ENCODE measurements around the gene LDLRAD2. TPM values are rescaled to one million over a fixed set of nuclear protein-coding genes. Genes with fewer than 3 reads are reported as not detected.

Gene LDLRAD2
- total RNA-seq, 1 experiment from 2014 or later, result not detected

- no peak for DNase-seq (ENCODE audit: low read depth, low spot score)
- in situ Hi-C loops (cut with HindIII; ENCODE audit: low pct_unique_long_range_greater_than_20kb, low sequenced_read_pairs), result no loop called here
- no TSS peak for BruUV-seq (replicated peaks)
- no peaks in the 10 kb centered on the region for H3K9me3 ChIP-seq (ENCODE audit: control insufficient read depth, insufficient read depth, low read depth, low read length)
- TF ChIP-seq TCF7L2 (IDR thresholded peaks at IDR 0.05; ENCODE audit: low read depth, low read length) (no peak), REST (IDR thresholded peaks at IDR 0.05; ENCODE audit: insufficient read depth in 1 of 2, low read depth in 2 of 2, low read length in 1 of 2) (no peak), SIN3A (IDR thresholded peaks at IDR 0.05; ENCODE audit: borderline replicate concordance, insufficient read depth, low read depth, low read length) (no peak), CTCF (IDR thresholded peaks at IDR 0.05) (no peak), POLR2AphosphoS5 (IDR thresholded peaks at IDR 0.05; ENCODE audit: low read depth, low read length) (no peak)
- CTCF ChIA-PET, result no interaction called here
- no peak for ATAC-seq
- H3K36me3 ChIP-seq (ENCODE audit: control insufficient read depth, insufficient read depth, low read length), result peaks cover 2% of the 10 kb centered on the region; the same call in 1 of the 2 replicates
- H3K4me1 ChIP-seq (ENCODE audit: control insufficient read depth, insufficient read depth, low read length), result peaks cover 14% of the 10 kb centered on the region
- H3K27me3 ChIP-seq (ENCODE audit: control insufficient read depth, insufficient read depth, low read length), result no peaks in the 10 kb centered on the region
- intact Hi-C loops (cut with micrococcal nuclease; ENCODE audit: unreplicated experiment), result no loop called here
- H3K27ac ChIP-seq (ENCODE audit: low read length), result no peak overlapping the region
- POLR2A ChIA-PET, result no interaction called here
- no peak overlapping the region for H3K4me3 ChIP-seq (ENCODE audit: low read depth in 2 of 2, low read length in 2 of 2)
Measured at GRCh38 chr1:21868941-21869454, 56.9 kb downstream of the LDLRAD2 start.

- H3K27ac ChIP-seq (ENCODE audit: low read length), result peak overlapping the region; percentile 25
Measured at GRCh38 chr1:21869620-21870121, 57.6 kb downstream of the LDLRAD2 start.

More at GRCh38 chr1:21869620-21870121, 57.6 kb downstream of the LDLRAD2 start:
- in situ Hi-C loops (cut with HindIII; ENCODE audit: low pct_unique_long_range_greater_than_20kb, low sequenced_read_pairs) (no loop called here), intact Hi-C loops (cut with micrococcal nuclease; ENCODE audit: unreplicated experiment) (no loop called here)
- BruUV-seq (replicated peaks), result no TSS peak
- CTCF ChIA-PET, result no interaction called here
- DNase-seq (ENCODE audit: low read depth, low spot score) (peak; percentile 30), ATAC-seq (peak; percentile 89)
- POLR2A ChIA-PET, result no interaction called here
- Histone ChIP-seq H3K27me3 (ENCODE audit: control insufficient read depth, insufficient read depth, low read length) (no peaks in the 10 kb centered on the region), H3K4me3 (ENCODE audit: low read depth in 2 of 2, low read length in 2 of 2) (no peak overlapping the region), H3K9me3 (ENCODE audit: control insufficient read depth, insufficient read depth, low read depth, low read length) (no peaks in the 10 kb centered on the region), H3K4me1 (ENCODE audit: control insufficient read depth, insufficient read depth, low read length) (peaks cover 14% of the 10 kb centered on the region), H3K36me3 (ENCODE audit: control insufficient read depth, insufficient read depth, low read length) (peaks cover 2% of the 10 kb centered on the region; the same call in 1 of the 2 replicates)
- TF ChIP-seq CTCF (IDR thresholded peaks at IDR 0.05), result no peak
- no peak for TF ChIP-seq REST (IDR thresholded peaks at IDR 0.05; ENCODE audit: insufficient read depth in 1 of 2, low read depth in 2 of 2, low read length in 1 of 2)
- no peak; the same call in 1 of the 2 replicates for TF ChIP-seq POLR2AphosphoS5 (IDR thresholded peaks at IDR 0.05; ENCODE audit: low read depth, low read length)
- TF ChIP-seq TCF7L2 (IDR thresholded peaks at IDR 0.05; ENCODE audit: low read depth, low read length), result no peak
- TF ChIP-seq SIN3A (IDR thresholded peaks at IDR 0.05; ENCODE audit: borderline replicate concordance, insufficient read depth, low read depth, low read length), result no peak

Measured in Panc1 (cell line).